OCI-LY3 (cell line): ENCODE data around the gene DOCK10.

Experiments used
- H2AFZ ChIP-seq: fragments of 200-600, 300-600 bp; shearing (Covaris generic); 2 replicates; pipeline ENCODE4 v1.6.0; 2014; ENCODE audit warnings: antibody characterized with exemption, low read depth, low read length
- H3K27ac ChIP-seq: fragments of 200-600, 300-600 bp; sonication (generic); 2 replicates; pipeline ENCODE4 v1.5.1; 2014; ENCODE audit warnings: mild to moderate bottlenecking, low read length, moderate library complexity, mixed read lengths
- H3K27me3 ChIP-seq: fragments of 200-600, 300-600 bp; sonication (generic); 2 replicates; pipeline ENCODE4 v1.6.1; 2014; ENCODE audit warnings: low read depth, low read length, mixed read lengths
- H3K36me3 ChIP-seq: fragments of 200-600, 300-600 bp; sonication (generic); replicated peaks from 2 replicates; pipeline ENCODE3; 2014; ENCODE audit warnings: low read depth, low read length, mixed read lengths
- H3K4me1 ChIP-seq: fragments of 300-600, 200-600 bp; sonication (generic); 2 replicates; pipeline ENCODE4 v1.6.1; 2014; ENCODE audit warnings: low read length, mixed read lengths
- H3K4me2 ChIP-seq: fragments of 200-600, 300-600 bp; sonication (generic); 2 replicates; pipeline ENCODE4 v1.6.1; 2014; ENCODE audit warnings: low read length, mixed read lengths
- H3K4me3 ChIP-seq: fragments of 300-600, 200-600 bp; sonication (generic); 2 replicates; pipeline ENCODE4 v1.5.1; 2014; ENCODE audit warnings: antibody characterized with exemption, mild to moderate bottlenecking, low read length, moderate library complexity
- H3K79me2 ChIP-seq: fragments of 300-600, 200-600 bp; shearing (Covaris generic); 2 replicates; pipeline ENCODE4 v1.6.1; 2014; ENCODE audit warnings: mild to moderate bottlenecking, low read length, mixed read lengths
- H3K9ac ChIP-seq: fragments of 300-600, 200-600 bp; shearing (Covaris generic); 2 replicates; pipeline ENCODE4 v1.6.0; 2014; ENCODE audit warnings: mild to moderate bottlenecking, low read length, moderate library complexity
- H3K9me3 ChIP-seq: fragments of 200-600, 300-600 bp; shearing (Covaris generic); 2 replicates; pipeline ENCODE4 v1.6.1; 2014; ENCODE audit warnings: low read length, mixed read lengths; ENCODE audit not compliant: insufficient read depth
- H4K20me1 ChIP-seq: fragments of 200-600, 300-600 bp; sonication (generic); 2 replicates; pipeline ENCODE4 v1.6.1; 2016; ENCODE audit warnings: low read length, mixed read lengths; ENCODE audit not compliant: insufficient read depth
- CTCF ChIP-seq: fragments of 200-600, 300-600 bp; sonication (generic); IDR thresholded peaks from 2 replicates; pipeline ENCODE4 v1.5.1; 2014; ENCODE audit warnings: antibody characterized with exemption, low read length, low read depth
- EZH2phosphoT487 ChIP-seq: fragments of 200-600 bp; shearing (Covaris generic); IDR thresholded peaks from 2 replicates; pipeline ENCODE4 v1.6.1; 2018; ENCODE audit warnings: antibody characterized with exemption, mixed run types, low read depth

DOCK10 gene

GRCh38 chr2:224883172-224883516, 159.1 kb downstream of the DOCK10 start:
- Histone ChIP-seq H3K4me1 (peaks cover 61% of the 10 kb centered on the region), H3K4me3 (0 out of 2 replicates have a peak overlapping the region, but pooled peaks have one; percentile 2), H2AFZ (no peak overlapping the region), H3K9me3 (no peaks in the 10 kb centered on the region), H3K79me2 (no peaks in the 10 kb centered on the region; the same call in 1 of the 2 replicates), H4K20me1 (peaks cover 3% of the 10 kb centered on the region; the same call in 1 of the 2 replicates), H3K27ac (peak overlapping the region; percentile 40; the same call in 1 of the 2 replicates), H3K36me3 (peaks cover 32% of the 10 kb centered on the region), H3K9ac (no peak overlapping the region), H3K27me3 (no peaks in the 10 kb centered on the region), H3K4me2 (peak overlapping the region; percentile 60)
- no peak for TF ChIP-seq CTCF
- no peak for TF ChIP-seq EZH2phosphoT487

- Histone ChIP-seq H2AFZ (no peak overlapping the region), H3K36me3 (peaks cover 33% of the 10 kb centered on the region), H3K4me3 (0 out of 2 replicates have a peak overlapping the region, but pooled peaks have one; percentile 2), H3K27ac (peak overlapping the region; percentile 40), H3K9ac (peak overlapping the region; percentile 0; the same call in 1 of the 2 replicates), H3K79me2 (no peaks in the 10 kb centered on the region), H3K4me1 (peaks cover 57% of the 10 kb centered on the region), H4K20me1 (peaks cover 3% of the 10 kb centered on the region; the same call in 1 of the 2 replicates), H3K9me3 (no peaks in the 10 kb centered on the region), H3K27me3 (no peaks in the 10 kb centered on the region), H3K4me2 (peak overlapping the region; percentile 60)
- TF ChIP-seq EZH2phosphoT487 = no peak
- TF ChIP-seq CTCF = no peak
These were observed 159.7 kb downstream of the DOCK10 start for GRCh38 chr2:224882291-224883171.

- Histone ChIP-seq H3K79me2 (no peaks in the 10 kb centered on the region), H3K4me2 (peak overlapping the region; percentile 60), H2AFZ (no peak overlapping the region), H3K9ac (peak overlapping the region; percentile 0; the same call in 1 of the 2 replicates), H3K4me1 (peaks cover 52% of the 10 kb centered on the region), H3K27me3 (no peaks in the 10 kb centered on the region), H3K9me3 (no peaks in the 10 kb centered on the region), H3K27ac (peak overlapping the region; percentile 40; the same call in 1 of the 2 replicates), H4K20me1 (peaks cover 3% of the 10 kb centered on the region; the same call in 1 of the 2 replicates), H3K4me3 (no peak overlapping the region), H3K36me3 (peaks cover 39% of the 10 kb centered on the region)
- TF ChIP-seq CTCF = no peak
- TF ChIP-seq EZH2phosphoT487 = no peak
These were observed 160.4 kb downstream of the DOCK10 start for GRCh38 chr2:224881846-224882245.

- no peaks in the 10 kb centered on the region for H3K9me3 ChIP-seq
- no peaks in the 10 kb centered on the region for H3K79me2 ChIP-seq
- H3K4me3 ChIP-seq = no peak overlapping the region
- H2AFZ ChIP-seq = no peak overlapping the region
- peaks cover 3% of the 10 kb centered on the region; the same call in 1 of the 2 replicates for H4K20me1 ChIP-seq
- H3K4me1 ChIP-seq = peaks cover 32% of the 10 kb centered on the region
- H3K27ac ChIP-seq = no peak overlapping the region
- no peaks in the 10 kb centered on the region for H3K27me3 ChIP-seq
- peaks cover 60% of the 10 kb centered on the region for H3K36me3 ChIP-seq
- no peak for TF ChIP-seq EZH2phosphoT487
- no peak for TF ChIP-seq CTCF
- H3K4me2 ChIP-seq = peak overlapping the region; percentile 64; the same call in 1 of the 2 replicates
- no peak overlapping the region for H3K9ac ChIP-seq
These were observed 165.7 kb downstream of the DOCK10 start for GRCh38 chr2:224876522-224876921.
